Prostate gland (tissue), 2 donors: ENCODE results near the gene SMIM21.

ENCODE experiments used
- CTCF ChIP-seq, 4 experiments: fragments of 200-600 bp in 2 of 4; fragments of 450-650 bp in 2 of 4; sonication (generic) in 2 of 4; IDR thresholded peaks; 1 replicate in 3 of 4; 2 replicates in 1 of 4; pipeline ENCODE4 v1.5.1; 2016 to 2019; ENCODE audit warnings: antibody characterized with exemption in 4 of 4, mild to moderate bottlenecking in 2 of 4, moderate library complexity in 2 of 4
- POLR2A ChIP-seq: fragments of 450-650 bp; IDR thresholded peaks from one replicate; pipeline ENCODE4 v1.6.1; 2016; ENCODE audit warnings: antibody characterized with exemption, mild to moderate bottlenecking
- POLR2AphosphoS5 ChIP-seq: sonication (generic); formaldehyde crosslinking; IDR thresholded peaks from one replicate; pipeline ENCODE4 v1.6.1; 2017; ENCODE audit warnings: antibody characterized with exemption

- TF ChIP-seq CTCF (IDR thresholded peaks at IDR 0.05) (no peak), POLR2A (no peak), POLR2AphosphoS5 (no peak)
Measured at GRCh38 chr18:75456199-75456631, 28.7 kb upstream of the SMIM21 start.
